Measurements from ENCODE around the gene N4BP2.
A peak's percentile ranks its signal among the peaks of the same experiment; 100 is the strongest.

N4BP2 gene

GRCh38 chr4:40199179-40199670 is 142.6 kb downstream of the N4BP2 start:
- peak overlapping the region; percentile 88 for H3K4me3 ChIP-seq
- no peaks in the 10 kb centered on the region for H3K9me3 ChIP-seq (ENCODE audit: low read depth, low read length)
- H3K36me3 ChIP-seq (ENCODE audit: insufficient read depth, low read length), result peaks cover 21% of the 10 kb centered on the region
- H3K27ac ChIP-seq, result peak overlapping the region; percentile 99
- TF ChIP-seq FOXP2 (optimal IDR thresholded peaks at IDR 0.05; ENCODE audit: control extremely low read depth, extremely low read length, insufficient read depth), result no peak
- TF ChIP-seq EZH2 (IDR thresholded peaks at IDR 0.05), result no peak
- TF ChIP-seq POLR2AphosphoS5 (IDR thresholded peaks at IDR 0.05; ENCODE audit: borderline replicate concordance, low read depth, low read length), result peak; percentile 17; the same call in 1 of the 2 replicates
- peak overlapping the region; percentile 92 for H3K9ac ChIP-seq (ENCODE audit: insufficient read length)
- DNase-seq (ENCODE audit: low read depth, low spot score), result no peak

- peak overlapping the region; percentile 92 for H3K9ac ChIP-seq (ENCODE audit: insufficient read length)
- no peak for TF ChIP-seq FOXP2 (optimal IDR thresholded peaks at IDR 0.05; ENCODE audit: control extremely low read depth, extremely low read length, insufficient read depth)
- peak overlapping the region; percentile 99 for H3K27ac ChIP-seq
- DNase-seq (ENCODE audit: low read depth, low spot score), result no peak
- H3K4me3 ChIP-seq, result peak overlapping the region; percentile 88
- H3K36me3 ChIP-seq (ENCODE audit: insufficient read depth, low read length), result peaks cover 21% of the 10 kb centered on the region
- H3K9me3 ChIP-seq (ENCODE audit: low read depth, low read length), result no peaks in the 10 kb centered on the region
Observed at GRCh38 chr4:40199999-40200874, 143.6 kb downstream of the N4BP2 start.

GRCh38 chr4:40200875-40201801 is 144.5 kb downstream of the N4BP2 start:
- H3K9me3 ChIP-seq (ENCODE audit: low read depth, low read length), result no peaks in the 10 kb centered on the region
- peak overlapping the region; percentile 99 for H3K27ac ChIP-seq
- peak overlapping the region; percentile 88 for H3K4me3 ChIP-seq
- no peak for DNase-seq (ENCODE audit: low read depth, low spot score)
- H3K9ac ChIP-seq (ENCODE audit: insufficient read length), result peak overlapping the region; percentile 92
- peaks cover 21% of the 10 kb centered on the region for H3K36me3 ChIP-seq (ENCODE audit: insufficient read depth, low read length)
- TF ChIP-seq EZH2 (IDR thresholded peaks at IDR 0.05), result no peak
- TF ChIP-seq POLR2AphosphoS5 (IDR thresholded peaks at IDR 0.05; ENCODE audit: borderline replicate concordance, low read depth, low read length), result peak; percentile 35; the same call in 1 of the 2 replicates
- TF ChIP-seq FOXP2 (optimal IDR thresholded peaks at IDR 0.05; ENCODE audit: control extremely low read depth, extremely low read length, insufficient read depth), result no peak

- TF ChIP-seq EZH2 (IDR thresholded peaks at IDR 0.05) (no peak), POLR2AphosphoS5 (IDR thresholded peaks at IDR 0.05; ENCODE audit: borderline replicate concordance, low read depth, low read length) (no peak), FOXP2 (optimal IDR thresholded peaks at IDR 0.05; ENCODE audit: control extremely low read depth, extremely low read length, insufficient read depth) (no peak)
- H3K9ac ChIP-seq (ENCODE audit: insufficient read length), result peak overlapping the region; percentile 92
- peaks cover 21% of the 10 kb centered on the region for H3K36me3 ChIP-seq (ENCODE audit: insufficient read depth, low read length)
- no peaks in the 10 kb centered on the region for H3K9me3 ChIP-seq (ENCODE audit: low read depth, low read length)
- H3K27ac ChIP-seq, result peak overlapping the region; percentile 99
- DNase-seq (ENCODE audit: low read depth, low spot score), result no peak
- peak overlapping the region; percentile 88 for H3K4me3 ChIP-seq
Observed at GRCh38 chr4:40201898-40202297, 145.2 kb downstream of the N4BP2 start.

GRCh38 chr4:40202474-40202873 is 145.8 kb downstream of the N4BP2 start:
- Histone ChIP-seq H3K27ac (peak overlapping the region; percentile 99), H3K9me3 (ENCODE audit: low read depth, low read length) (no peaks in the 10 kb centered on the region), H3K4me3 (peak overlapping the region; percentile 88), H3K36me3 (ENCODE audit: insufficient read depth, low read length) (peaks cover 21% of the 10 kb centered on the region), H3K9ac (ENCODE audit: insufficient read length) (peak overlapping the region; percentile 12)
- TF ChIP-seq POLR2AphosphoS5 (IDR thresholded peaks at IDR 0.05; ENCODE audit: borderline replicate concordance, low read depth, low read length) (no peak), FOXP2 (optimal IDR thresholded peaks at IDR 0.05; ENCODE audit: control extremely low read depth, extremely low read length, insufficient read depth) (no peak), EZH2 (IDR thresholded peaks at IDR 0.05) (no peak)
- DNase-seq (ENCODE audit: low read depth, low spot score), result no peak

- Histone ChIP-seq H3K9ac (ENCODE audit: insufficient read length) (peak overlapping the region; percentile 62), H3K36me3 (ENCODE audit: insufficient read depth, low read length) (peaks cover 14% of the 10 kb centered on the region), H3K4me3 (peak overlapping the region; percentile 51), H3K27ac (peak overlapping the region; percentile 95), H3K9me3 (ENCODE audit: low read depth, low read length) (no peaks in the 10 kb centered on the region)
- no peak for TF ChIP-seq POLR2AphosphoS5 (IDR thresholded peaks at IDR 0.05; ENCODE audit: borderline replicate concordance, low read depth, low read length)
- TF ChIP-seq EZH2 (IDR thresholded peaks at IDR 0.05), result no peak
- no peak for TF ChIP-seq FOXP2 (optimal IDR thresholded peaks at IDR 0.05; ENCODE audit: control extremely low read depth, extremely low read length, insufficient read depth)
- DNase-seq (ENCODE audit: low read depth, low spot score), result no peak
Observed at GRCh38 chr4:40204507-40205258, 148.0 kb downstream of the N4BP2 start.

GRCh38 chr4:40205259-40206198 is 148.9 kb downstream of the N4BP2 start:
- Histone ChIP-seq H3K9me3 (ENCODE audit: low read depth, low read length) (no peaks in the 10 kb centered on the region), H3K36me3 (ENCODE audit: insufficient read depth, low read length) (peaks cover 12% of the 10 kb centered on the region), H3K4me3 (peak overlapping the region; percentile 51), H3K9ac (ENCODE audit: insufficient read length) (peak overlapping the region; percentile 62), H3K27ac (peak overlapping the region; percentile 95)
- TF ChIP-seq POLR2AphosphoS5 (IDR thresholded peaks at IDR 0.05; ENCODE audit: borderline replicate concordance, low read depth, low read length) (no peak), FOXP2 (optimal IDR thresholded peaks at IDR 0.05; ENCODE audit: control extremely low read depth, extremely low read length, insufficient read depth) (no peak), EZH2 (IDR thresholded peaks at IDR 0.05) (no peak)
- no peak for DNase-seq (ENCODE audit: low read depth, low spot score)

Measured in SK-N-MC (cell line).